Parathyroid adenoma (tissue), 2 donors: Measurements from ENCODE around the gene NOS1AP.
"Not testable (repeated sequence)": the region's sequence is repeated elsewhere in the genome, so short reads cannot be mapped to it uniquely, and the experiment has no call there.

ENCODE experiments used
- H2AFZ ChIP-seq: fragments of 300-600 bp; sonication (generic); one replicate; pipeline ENCODE4 v1.7.0; 2017; ENCODE audit warnings: antibody characterized with exemption, mild to moderate bottlenecking
- H3K27ac ChIP-seq: fragments of 300-600 bp; sonication (generic); one replicate; pipeline ENCODE4 v1.7.0; 2017
- H3K27me3 ChIP-seq: fragments of 300-600 bp; sonication (generic); one replicate; pipeline ENCODE4 v1.7.0; 2017; ENCODE audit warnings: low read length; ENCODE audit not compliant: control insufficient read depth, insufficient read depth
- H3K36me3 ChIP-seq: fragments of 300-600 bp; sonication (generic); one replicate; pipeline ENCODE4 v1.7.0; 2017; ENCODE audit warnings: low read length; ENCODE audit not compliant: control insufficient read depth, insufficient read depth
- H3K4me1 ChIP-seq: fragments of 300-600 bp; sonication (generic); one replicate; pipeline ENCODE4 v1.7.0; 2017; ENCODE audit warnings: control low read depth
- H3K4me2 ChIP-seq: fragments of 300-600 bp; sonication (generic); one replicate; pipeline ENCODE4 v1.7.0; 2017; ENCODE audit warnings: low read length
- H3K4me3 ChIP-seq: fragments of 300-600 bp; sonication (generic); one replicate; pipeline ENCODE4 v1.7.0; 2017; ENCODE audit warnings: low read depth, low read length
- H3K79me2 ChIP-seq: fragments of 300-600 bp; sonication (generic); one replicate; pipeline ENCODE4 v1.7.0; 2017; ENCODE audit warnings: control low read depth
- H3K9ac ChIP-seq: fragments of 300-600 bp; sonication (generic); one replicate; pipeline ENCODE4 v1.7.0; 2017; ENCODE audit warnings: mild to moderate bottlenecking
- H3K9me3 ChIP-seq: fragments of 300-600 bp; sonication (generic); one replicate; pipeline ENCODE4 v1.7.0; 2017; ENCODE audit warnings: low read length; ENCODE audit not compliant: control insufficient read depth
- CTCF ChIP-seq: fragments of 300-600 bp; sonication (generic); IDR thresholded peaks from one replicate; pipeline ENCODE4 v1.7.0; 2017; ENCODE audit warnings: antibody characterized with exemption, mild to moderate bottlenecking
- donor health status: primary hyperparathyroidism.

NOS1AP gene

GRCh38 chr1:162343470-162343869 lies 274.0 kb downstream of the NOS1AP start:
- no peaks in the 10 kb centered on the region for H3K4me1 ChIP-seq
- H2AFZ ChIP-seq = no peak overlapping the region
- H3K4me2 ChIP-seq = no peak overlapping the region
- H3K27ac ChIP-seq = no peak overlapping the region
- no peak overlapping the region for H3K9ac ChIP-seq
- no peaks in the 10 kb centered on the region for H3K9me3 ChIP-seq
- TF ChIP-seq CTCF = no peak
- no peaks in the 10 kb centered on the region for H3K27me3 ChIP-seq
- H3K4me3 ChIP-seq = no peak overlapping the region
- no peaks in the 10 kb centered on the region for H3K36me3 ChIP-seq
- H3K79me2 ChIP-seq = no peaks in the 10 kb centered on the region

GRCh38 chr1:162347281-162347680 lies 277.8 kb downstream of the NOS1AP start:
- no peaks in the 10 kb centered on the region for H3K36me3 ChIP-seq
- H2AFZ ChIP-seq = no peak overlapping the region
- H3K4me3 ChIP-seq = no peak overlapping the region
- H3K4me2 ChIP-seq = no peak overlapping the region
- no peaks in the 10 kb centered on the region for H3K27me3 ChIP-seq
- H3K79me2 ChIP-seq = no peaks in the 10 kb centered on the region
- no peak overlapping the region for H3K27ac ChIP-seq
- H3K9me3 ChIP-seq = no peaks in the 10 kb centered on the region
- H3K4me1 ChIP-seq = no peaks in the 10 kb centered on the region
- TF ChIP-seq CTCF = no peak
- no peak overlapping the region for H3K9ac ChIP-seq

GRCh38 chr1:162349635-162350330 lies 280.3 kb downstream of the NOS1AP start:
- no peak overlapping the region for H3K4me3 ChIP-seq
- H3K4me2 ChIP-seq = no peak overlapping the region
- no peak for TF ChIP-seq CTCF
- H2AFZ ChIP-seq = no peak overlapping the region
- no peak overlapping the region for H3K9ac ChIP-seq
- no peaks in the 10 kb centered on the region for H3K79me2 ChIP-seq
- H3K4me1 ChIP-seq = no peaks in the 10 kb centered on the region
- H3K27me3 ChIP-seq = no peaks in the 10 kb centered on the region
- no peak overlapping the region for H3K27ac ChIP-seq
- H3K36me3 ChIP-seq = no peaks in the 10 kb centered on the region
- no peaks in the 10 kb centered on the region for H3K9me3 ChIP-seq

- Histone ChIP-seq H3K4me3 (no peak overlapping the region), H3K9ac (no peak overlapping the region), H3K27ac (no peak overlapping the region), H3K9me3 (no peaks in the 10 kb centered on the region), H3K4me1 (no peaks in the 10 kb centered on the region), H3K4me2 (no peak overlapping the region), H3K79me2 (no peaks in the 10 kb centered on the region), H2AFZ (no peak overlapping the region), H3K36me3 (no peaks in the 10 kb centered on the region), H3K27me3 (no peaks in the 10 kb centered on the region)
- TF ChIP-seq CTCF = no peak
Measured at GRCh38 chr1:162351246-162351842, 281.9 kb downstream of the NOS1AP start.

GRCh38 chr1:162351874-162352273 lies 282.4 kb downstream of the NOS1AP start:
- not testable (repeated sequence) for H3K4me3 ChIP-seq, H3K79me2 ChIP-seq, H2AFZ ChIP-seq, H3K4me2 ChIP-seq, H3K9ac ChIP-seq, H3K4me1 ChIP-seq, H3K36me3 ChIP-seq, H3K27me3 ChIP-seq, H3K9me3 ChIP-seq, H3K27ac ChIP-seq
